Measurements from ENCODE around the gene SRSF11.

Gene SRSF11

DNA sequence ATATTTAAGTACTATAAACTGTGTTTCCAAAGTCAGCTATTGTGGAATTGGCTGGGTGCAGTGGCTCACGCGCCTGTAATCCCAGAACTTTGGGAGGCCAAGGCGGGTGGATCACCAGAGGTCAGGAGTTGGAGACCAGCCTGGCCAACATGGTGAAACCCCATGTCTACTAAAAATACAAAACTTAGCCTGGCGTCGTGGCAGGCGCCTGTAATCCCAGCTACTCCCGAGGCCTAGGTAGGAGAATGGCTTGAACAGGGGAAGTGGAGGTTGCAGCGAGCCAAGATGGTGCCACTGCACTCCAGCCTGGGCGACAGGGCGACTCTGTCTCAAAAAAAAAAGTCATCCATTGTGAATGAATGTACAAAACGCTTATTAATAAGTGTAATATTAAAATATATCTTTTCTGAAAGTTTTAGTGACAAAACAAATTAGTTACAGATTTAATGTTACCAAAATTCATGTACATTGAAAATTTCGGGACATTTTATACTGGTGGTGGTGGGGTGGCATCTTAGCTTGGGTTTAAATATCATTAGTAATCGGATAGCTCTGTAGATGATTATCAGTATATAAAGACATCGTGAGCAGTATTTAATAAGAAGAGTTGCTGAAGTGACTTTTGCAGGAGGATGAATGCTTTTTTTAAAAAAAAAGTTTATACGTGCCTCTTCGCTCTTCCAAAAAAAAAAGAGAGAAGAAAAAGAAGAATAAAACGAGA, 503 bp upstream of the SRSF11 start:
- DNase-seq (ENCODE audit: low read depth): no peak

- DNase-seq (ENCODE audit: low read depth): no peak
Observed at GRCh38 chr1:70222716-70223235, 1.6 kb downstream of the SRSF11 start.

- DNase-seq (ENCODE audit: low read depth): no peak
Observed at GRCh38 chr1:70224954-70225353, 3.8 kb downstream of the SRSF11 start.

DNA sequence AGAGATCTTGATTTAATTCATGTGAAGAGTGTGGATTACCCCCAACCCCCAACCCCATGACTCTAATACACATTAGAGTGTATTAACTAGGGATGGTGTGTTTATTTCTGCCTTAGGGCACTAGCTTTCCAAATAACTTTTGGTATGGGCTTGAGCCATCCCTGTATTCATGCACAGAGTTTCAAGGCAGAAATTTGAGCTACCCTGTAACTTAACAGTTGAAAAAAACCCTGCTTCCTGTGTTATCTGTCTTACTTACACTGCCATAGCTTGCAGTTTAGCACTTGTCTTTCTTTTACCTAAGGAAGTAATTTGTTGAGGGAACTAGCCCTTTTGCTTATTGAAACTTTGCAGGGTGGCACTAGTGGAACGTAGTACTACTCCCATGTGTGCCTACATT, 6.3 kb downstream of the SRSF11 start:
- no peak for DNase-seq (ENCODE audit: low read depth)

DNA sequence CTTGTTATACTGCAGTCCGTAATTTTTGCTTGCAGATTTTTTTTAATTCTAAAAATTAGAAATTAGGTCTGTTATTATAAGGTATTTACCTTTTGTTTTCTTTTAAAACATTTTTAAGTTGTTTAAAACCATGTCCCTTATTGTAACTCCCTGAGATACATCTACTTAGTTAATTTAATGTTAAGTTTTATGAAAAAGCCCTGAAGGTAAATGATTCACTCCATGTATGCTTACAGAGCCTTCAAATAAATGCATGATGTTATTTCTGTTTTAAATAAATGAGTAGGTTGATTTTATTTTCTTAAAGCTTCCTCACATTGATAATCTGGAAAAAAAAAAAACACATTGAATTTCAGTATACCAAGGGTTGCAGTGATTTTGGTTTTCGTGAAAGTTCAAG, 7.5 kb downstream of the SRSF11 start:
- DNase-seq (ENCODE audit: low read depth): no peak

DNA sequence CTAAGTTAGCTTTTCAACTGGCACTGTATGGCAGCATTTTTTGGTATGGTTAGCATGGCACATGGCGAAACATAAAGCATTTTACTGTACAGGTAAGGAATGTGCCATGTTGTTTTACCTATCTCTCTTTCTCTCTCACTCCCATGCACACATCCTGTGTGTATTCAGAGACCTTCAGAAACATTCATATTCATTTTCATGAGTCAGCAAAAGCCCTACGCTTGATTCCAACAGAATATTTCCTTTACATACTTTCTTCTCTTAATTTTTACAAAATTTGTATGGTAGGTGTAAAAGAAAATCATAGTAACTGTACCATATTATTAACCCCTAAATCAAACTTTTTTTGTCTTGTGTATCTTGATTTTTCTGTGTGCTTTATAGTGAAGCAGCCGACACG, 10.3 kb downstream of the SRSF11 start:
- DNase-seq (ENCODE audit: low read depth): no peak

- no peak for DNase-seq (ENCODE audit: low read depth)
Observed at GRCh38 chr1:70234733-70235132, 13.6 kb downstream of the SRSF11 start.

DNA sequence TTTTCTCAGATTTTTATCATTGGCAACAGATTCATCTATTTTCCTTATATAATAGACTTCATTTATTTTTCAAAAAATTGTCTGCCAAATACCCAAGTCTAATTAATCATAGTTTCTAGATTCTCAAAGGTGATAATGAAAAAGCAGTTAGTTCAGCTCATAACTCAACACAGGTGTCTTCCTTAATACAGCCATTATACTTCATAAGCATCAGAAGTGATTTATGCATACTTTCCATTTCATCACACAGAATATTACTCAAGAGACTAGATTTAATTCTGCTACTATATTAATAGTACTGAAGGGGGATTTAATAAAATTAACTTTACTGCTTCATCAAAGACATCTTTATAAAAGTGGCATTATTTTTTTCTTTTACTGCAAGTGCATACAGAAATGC, 18.8 kb downstream of the SRSF11 start:
- DNase-seq (ENCODE audit: low read depth): no peak

- DNase-seq (ENCODE audit: low read depth): no peak
Observed at GRCh38 chr1:70247122-70247521, 25.9 kb downstream of the SRSF11 start.

GRCh38 chr1:70247768-70248167, 26.6 kb downstream of the SRSF11 start:
- no peak for DNase-seq (ENCODE audit: low read depth)

- DNase-seq (ENCODE audit: low read depth): no peak
Observed at GRCh38 chr1:70248729-70249128, 27.5 kb downstream of the SRSF11 start.

GRCh38 chr1:70256664-70257063, 35.5 kb downstream of the SRSF11 start:
- no peak for DNase-seq (ENCODE audit: low read depth)

DNA sequence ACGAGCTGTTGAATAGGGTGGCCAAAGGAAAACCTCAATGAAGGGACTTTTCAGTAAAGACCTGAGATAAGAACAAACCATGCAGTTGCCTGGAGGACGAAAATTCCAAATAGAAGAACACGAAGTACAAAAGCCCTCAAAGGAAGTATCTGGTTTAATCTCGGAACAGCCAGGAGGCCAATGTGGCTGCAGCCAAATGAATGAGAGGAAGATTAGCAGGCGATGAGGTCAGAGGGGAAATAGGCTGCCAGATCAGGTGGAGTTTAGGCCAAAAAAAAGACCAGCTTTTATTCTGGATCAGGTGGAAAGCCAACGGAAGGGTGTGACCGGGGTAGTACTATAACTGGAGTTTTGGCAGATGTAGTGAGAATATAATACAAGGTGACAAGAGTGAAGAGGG, 43.7 kb downstream of the SRSF11 start:
- no peak for DNase-seq (ENCODE audit: low read depth)

GRCh38 chr1:70265946-70266345, 44.8 kb downstream of the SRSF11 start:
- DNase-seq (ENCODE audit: low read depth): no peak

DNA sequence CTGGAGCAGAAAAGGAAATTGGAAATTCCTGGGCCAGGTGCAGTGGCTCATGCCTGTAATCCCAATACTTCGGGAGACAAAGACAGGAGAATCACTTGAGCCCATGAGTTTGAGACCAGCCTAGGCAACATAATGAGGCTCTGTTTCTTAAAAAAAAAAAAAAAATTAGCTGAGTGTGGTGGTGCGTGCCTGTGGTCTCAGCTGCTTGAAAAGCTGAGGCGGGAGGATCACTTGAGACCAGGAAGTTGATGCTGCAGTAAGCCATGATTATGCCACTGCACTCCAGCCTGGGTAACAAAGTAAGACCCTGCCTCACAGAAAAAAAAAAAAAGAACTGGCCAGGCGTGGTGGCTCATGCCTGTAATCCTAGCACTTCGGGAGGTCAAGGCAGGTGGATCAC, 56.7 kb downstream of the SRSF11 start:
- no peak for DNase-seq (ENCODE audit: low read depth)

- no peak for DNase-seq (ENCODE audit: low read depth)
Observed at GRCh38 chr1:70278710-70279109, 57.5 kb downstream of the SRSF11 start.

GRCh38 chr1:70284366-70284765, 63.2 kb downstream of the SRSF11 start:
- DNase-seq (ENCODE audit: low read depth): no peak

GRCh38 chr1:70286453-70286852, 65.3 kb downstream of the SRSF11 start:
- DNase-seq (ENCODE audit: low read depth): no peak

DNA sequence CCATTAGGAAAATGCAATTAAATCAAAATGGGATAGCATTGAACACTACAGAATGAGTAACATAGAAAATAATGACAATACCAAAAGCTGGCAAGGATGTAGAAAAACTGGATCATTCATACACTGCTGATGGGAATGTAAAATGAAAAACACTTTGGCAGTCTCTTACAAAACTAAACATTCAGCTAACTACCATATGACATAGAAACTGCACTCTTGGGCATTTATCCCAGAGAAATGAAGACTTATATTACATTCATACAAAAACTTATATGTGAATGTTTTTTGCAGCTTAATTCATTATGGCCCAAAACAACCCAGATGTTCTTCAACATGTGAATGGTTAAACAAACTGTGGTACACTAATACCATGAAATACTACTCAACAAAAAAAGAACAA, 67.0 kb downstream of the SRSF11 start:
- DNase-seq (ENCODE audit: low read depth): no peak

- peak; percentile 11 for DNase-seq (ENCODE audit: low read depth)
Observed at GRCh38 chr1:70290218-70290617, 69.0 kb downstream of the SRSF11 start.

DNA sequence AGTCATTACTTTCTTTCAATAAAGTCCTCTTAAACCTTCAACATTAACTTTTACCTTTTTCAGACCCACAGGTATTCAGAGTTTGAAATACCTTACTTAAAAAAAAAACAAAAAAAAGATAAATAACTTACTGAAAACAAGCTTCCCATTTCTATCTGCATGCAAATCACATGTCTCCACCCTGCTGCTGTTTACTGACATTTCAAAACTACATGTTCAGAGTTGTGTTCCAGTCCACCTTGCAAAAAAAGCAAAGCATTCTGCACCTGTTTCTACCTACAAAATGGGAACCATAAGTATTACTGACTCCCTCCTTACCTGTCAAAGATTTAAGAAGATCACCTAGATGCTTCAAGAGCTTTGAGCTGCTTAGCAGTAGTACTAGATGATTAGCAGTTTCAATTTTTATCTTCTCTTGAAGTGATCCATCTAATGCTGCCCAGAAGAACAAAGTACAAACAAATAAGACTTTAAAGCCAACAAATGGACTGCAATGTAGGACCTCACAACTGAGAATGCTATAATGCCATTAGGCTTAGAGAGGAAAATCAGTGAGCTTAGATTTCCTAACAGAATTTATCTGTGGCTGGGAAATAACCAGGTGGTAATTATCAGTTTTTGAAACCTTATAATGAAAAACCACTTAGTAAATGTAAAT, 72.1 kb downstream of the SRSF11 start:
- no peak for DNase-seq (ENCODE audit: low read depth)

DNA sequence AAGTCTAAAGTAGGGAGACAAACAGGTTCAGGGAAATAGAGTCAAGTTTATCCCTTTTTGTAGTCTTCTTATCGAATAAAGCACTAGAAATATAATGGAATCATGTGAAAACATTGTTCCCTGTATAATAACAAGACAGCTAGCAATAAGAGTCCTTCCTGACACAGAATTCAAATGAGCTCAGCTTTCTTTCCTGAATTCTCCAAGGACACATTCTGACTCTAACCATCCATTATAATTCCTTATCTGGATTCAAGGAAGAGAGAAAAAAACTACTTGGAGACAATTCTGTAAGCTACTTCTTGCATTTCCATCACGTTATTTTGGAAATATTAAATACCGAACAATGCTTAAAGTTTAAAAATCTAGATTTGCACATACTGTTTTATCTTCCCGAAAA, 74.6 kb downstream of the SRSF11 start:
- no peak for DNase-seq (ENCODE audit: low read depth)

DNA sequence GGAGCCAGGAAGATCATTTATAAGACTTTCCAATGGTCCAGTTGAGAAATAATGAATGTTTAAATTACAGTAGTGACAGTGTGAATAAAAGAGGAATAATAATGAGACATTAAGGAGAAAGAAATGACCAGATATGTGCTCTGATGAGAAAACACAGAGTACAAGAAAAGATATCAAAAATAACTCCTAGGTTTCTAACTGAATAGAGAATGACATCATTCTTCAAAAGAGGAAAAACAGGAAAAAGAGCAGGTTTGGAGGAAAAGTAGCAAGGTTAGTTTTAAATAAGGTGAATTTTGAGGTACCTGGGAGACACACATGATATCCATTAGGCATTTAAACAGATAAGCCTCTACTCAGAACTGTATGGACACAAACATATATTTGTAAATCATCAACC, 78.3 kb downstream of the SRSF11 start:
- no peak for DNase-seq (ENCODE audit: low read depth)
